Eye (tissue), 1 donor: ENCODE results near the gene KLF12.

Experiments
- DNase-seq: peaks from one replicate; pipeline ENCODE4 v3.0.0-alpha.2; 2015

The KLF12 gene

DNA sequence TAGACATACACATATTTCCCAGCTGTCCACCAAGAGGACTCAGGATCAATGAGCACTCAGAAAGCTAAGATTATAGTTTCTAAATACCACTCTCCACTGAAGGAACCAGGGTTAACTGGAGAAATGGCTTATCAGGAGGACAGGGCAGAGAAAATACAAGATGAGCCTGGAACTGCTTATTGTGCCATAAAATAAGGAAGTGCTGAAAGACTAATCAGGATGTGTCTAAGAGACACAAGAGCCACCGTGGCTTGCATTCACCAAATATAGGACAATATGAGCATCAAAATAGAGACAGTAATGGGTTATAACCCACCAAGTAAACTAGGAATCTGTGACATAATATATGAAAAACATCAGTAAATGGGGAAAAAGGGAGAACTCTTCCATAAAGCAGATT lies 32.8 kb downstream of the KLF12 start:
- no peak for DNase-seq

DNA sequence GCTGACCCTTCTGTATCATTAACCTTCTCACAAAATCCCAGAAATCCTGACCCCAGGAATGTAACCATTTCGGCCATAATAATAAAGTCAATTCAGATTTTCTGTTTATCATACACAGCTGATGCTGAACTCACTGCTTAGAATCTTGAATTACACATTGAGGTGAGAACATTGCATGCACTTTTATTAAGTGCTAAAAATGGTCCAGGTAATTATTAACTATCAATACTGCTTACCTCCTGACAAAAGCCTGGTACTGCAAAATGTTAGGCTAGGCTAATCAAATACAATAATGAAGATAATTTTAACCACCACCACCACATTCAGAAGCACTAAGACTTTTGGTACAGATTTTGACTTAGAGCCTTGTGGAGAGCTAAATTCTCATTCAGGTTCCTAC lies 36.1 kb downstream of the KLF12 start:
- no peak for DNase-seq

DNA sequence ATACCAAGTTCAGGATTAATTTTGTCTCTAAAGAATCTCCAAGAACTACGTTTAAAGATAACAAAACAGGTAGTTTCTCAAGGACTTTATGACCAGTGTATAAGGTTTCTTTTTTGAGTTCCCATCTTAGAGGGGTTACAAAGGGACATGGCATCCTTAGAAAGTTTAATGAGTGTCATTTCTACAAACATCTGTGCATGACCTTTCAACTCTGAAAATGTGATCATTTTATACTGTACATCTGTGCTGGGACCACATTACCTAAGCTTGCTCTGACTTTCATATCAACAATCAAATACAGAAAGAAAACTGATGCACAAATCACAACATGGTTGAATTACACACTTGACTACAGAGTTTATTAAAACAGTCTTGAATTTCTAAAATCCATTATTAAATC lies 37.1 kb downstream of the KLF12 start:
- no peak for DNase-seq

DNA sequence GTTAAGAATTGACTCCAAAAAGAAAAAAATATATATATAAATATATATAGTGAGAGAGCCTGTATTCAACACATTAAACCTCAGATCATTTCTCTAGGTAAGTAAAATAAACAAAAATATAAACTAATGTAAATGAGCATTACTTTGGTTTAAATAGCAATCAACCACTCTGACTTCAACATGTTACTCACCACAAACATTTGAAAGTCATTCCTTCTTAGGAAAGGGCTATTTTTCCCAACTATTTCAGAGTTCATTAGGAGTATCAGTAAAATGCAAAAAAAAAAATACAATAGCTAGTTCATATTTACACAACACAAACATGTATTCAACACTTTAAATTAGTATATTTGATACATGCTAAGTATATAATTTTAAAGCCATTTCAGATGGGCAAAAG lies 40.5 kb downstream of the KLF12 start:
- no peak for DNase-seq

DNA sequence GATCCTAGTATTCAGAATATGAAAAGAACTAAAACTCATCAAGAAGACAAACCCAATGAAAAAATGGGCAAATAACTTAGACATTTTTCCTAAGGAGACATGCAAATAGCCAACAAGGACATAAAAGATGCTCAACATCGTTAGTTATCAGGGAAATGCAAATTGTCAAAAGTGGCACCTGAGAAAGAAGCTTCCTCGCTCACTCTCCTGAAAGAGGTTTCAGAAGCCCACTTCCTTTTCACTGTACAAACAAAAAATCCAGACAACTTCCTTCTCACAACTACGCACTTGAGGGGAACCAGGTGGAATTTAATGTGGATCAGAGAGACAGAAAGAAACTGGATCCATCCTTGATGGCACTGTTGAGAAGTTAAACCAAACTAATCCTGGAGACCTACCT lies 41.5 kb downstream of the KLF12 start:
- no peak for DNase-seq

DNA sequence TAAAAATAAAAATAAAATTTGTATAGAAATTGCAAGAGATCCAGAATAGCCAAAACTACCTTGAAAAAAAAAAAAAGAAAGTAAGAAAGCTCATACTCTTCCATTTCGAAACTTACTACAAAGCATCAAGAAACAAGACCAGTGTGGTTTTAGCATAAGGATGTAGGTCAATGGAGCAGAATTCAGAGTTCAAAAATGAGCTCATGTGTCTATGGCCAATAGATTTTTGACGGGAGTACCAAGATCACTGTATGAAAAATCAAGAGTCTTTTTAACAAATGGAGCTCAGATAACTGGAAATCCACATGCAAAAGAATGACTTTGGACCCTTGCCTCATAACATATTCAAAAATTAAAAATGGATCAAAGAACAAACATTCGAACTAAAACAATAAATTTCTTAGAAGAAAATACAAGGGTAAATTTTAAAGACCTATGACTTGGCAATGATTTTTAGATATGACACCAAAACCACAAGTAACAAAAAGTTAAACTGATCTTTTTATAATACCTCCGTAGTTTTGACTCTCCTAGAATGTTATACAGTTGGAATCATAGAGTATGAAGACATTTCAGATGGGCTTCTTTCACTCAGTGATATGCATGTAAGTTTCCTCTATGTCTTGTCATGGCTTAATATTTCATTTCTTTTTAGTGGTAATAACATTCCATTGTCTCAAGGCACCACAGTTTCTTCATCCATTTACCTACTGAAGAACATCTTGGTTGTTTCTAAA lies 43.2 kb downstream of the KLF12 start:
- no peak for DNase-seq

DNA sequence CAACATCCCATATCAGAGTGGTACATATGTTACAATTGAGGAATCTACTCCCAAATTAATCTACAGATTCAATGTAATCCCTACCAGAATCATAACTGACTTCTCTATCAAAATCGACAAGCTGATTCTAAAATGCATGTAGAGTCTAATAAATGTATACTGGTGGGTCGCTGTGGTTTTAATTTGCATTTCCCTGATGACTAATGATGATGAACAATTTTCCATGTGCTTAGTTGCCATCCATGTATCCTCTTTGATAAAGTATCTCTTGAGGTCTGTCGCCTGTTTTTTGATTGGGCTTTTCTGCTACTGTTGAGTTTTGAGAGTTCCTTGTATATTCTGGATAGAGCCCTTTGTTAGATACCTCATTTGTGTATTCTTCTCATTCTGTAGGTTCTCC lies 43.8 kb downstream of the KLF12 start:
- DNase-seq = no peak

DNA sequence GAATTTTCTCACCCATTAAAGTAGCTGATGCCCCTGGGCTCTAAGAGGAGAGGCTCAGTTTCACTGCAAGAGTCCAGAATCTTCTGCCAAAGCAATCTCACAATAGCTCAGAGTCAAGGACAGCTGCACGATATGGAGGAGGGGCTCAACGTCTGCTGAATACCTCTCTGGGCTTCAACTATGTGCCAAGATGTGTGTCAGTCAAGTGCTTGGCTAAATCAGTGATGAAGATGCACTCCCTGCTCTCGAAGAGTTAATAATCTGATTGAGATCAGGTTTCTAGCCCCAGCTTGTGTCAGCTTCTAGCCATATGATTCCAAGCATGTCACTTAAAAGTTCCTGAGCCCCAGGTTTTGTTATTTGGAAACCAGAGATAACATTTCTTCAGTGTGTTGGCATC lies 46.8 kb downstream of the KLF12 start:
- DNase-seq = no peak
